ENCODE data around the gene DRC3.

DNA sequence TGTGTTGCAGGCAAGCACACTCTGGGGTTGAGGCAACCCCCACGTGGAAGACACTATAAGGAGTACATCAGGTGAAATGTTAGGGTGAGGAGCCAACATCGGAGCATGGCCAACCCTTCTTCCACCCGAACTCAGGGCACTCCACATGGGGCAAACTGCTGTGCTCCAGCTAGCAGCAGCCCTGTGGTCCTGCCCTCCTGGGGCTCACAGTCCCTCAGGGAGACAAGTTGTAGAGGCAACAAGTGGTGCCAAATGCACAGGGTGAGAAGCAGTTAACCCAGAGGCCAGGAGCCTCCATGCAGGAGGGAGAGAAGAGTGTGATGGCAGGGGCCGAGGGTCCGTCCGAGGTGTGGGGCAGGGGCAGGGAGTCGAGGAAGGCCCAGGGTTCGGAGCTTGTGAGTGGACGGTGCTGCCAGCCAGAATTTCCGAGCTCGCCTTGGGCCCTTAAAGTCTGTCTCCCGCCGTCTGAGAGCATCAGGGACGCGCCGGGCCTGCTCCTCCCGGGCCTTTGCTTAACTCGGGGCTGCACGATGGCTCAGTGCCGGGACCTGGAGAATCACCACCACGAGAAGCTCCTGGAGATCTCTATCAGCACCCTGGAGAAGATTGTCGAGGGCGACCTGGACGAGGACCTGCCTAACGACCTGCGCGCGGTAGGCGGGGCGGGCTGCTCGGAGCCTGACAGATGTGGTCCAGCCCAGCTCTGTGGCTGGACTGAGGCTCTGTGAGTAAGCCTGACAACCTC is 34.0 kb downstream of the DRC3 start:
- no peak for TF ChIP-seq ZFP30 (CRISPR knock-in tag; IDR thresholded peaks at IDR 0.05)
- no peak for TF ChIP-seq CSDC2 (CRISPR knock-in tag; IDR thresholded peaks at IDR 0.05)
- TF ChIP-seq ARNTL (CRISPR knock-in tag; IDR thresholded peaks at IDR 0.05; ENCODE audit: borderline replicate concordance, low read depth), result no peak
- no peak for TF ChIP-seq GLIS3 (CRISPR knock-in tag; IDR thresholded peaks at IDR 0.05)
- TF ChIP-seq, protein P1, sequence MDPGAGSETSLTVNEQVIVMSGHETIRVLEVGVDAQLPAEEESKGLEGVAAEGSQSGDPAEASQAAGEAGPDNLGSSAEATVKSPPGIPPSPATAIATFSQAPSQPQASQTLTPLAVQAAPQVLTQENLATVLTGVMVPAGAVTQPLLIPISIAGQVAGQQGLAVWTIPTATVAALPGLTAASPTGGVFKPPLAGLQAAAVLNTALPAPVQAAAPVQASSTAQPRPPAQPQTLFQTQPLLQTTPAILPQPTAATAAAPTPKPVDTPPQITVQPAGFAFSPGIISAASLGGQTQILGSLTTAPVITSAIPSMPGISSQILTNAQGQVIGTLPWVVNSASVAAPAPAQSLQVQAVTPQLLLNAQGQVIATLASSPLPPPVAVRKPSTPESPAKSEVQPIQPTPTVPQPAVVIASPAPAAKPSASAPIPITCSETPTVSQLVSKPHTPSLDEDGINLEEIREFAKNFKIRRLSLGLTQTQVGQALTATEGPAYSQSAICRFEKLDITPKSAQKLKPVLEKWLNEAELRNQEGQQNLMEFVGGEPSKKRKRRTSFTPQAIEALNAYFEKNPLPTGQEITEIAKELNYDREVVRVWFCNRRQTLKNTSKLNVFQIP (CRISPR knock-in tag; IDR thresholded peaks at IDR 0.05; ENCODE audit: borderline replicate concordance, low read depth), result no peak
- TF ChIP-seq, protein P2, sequence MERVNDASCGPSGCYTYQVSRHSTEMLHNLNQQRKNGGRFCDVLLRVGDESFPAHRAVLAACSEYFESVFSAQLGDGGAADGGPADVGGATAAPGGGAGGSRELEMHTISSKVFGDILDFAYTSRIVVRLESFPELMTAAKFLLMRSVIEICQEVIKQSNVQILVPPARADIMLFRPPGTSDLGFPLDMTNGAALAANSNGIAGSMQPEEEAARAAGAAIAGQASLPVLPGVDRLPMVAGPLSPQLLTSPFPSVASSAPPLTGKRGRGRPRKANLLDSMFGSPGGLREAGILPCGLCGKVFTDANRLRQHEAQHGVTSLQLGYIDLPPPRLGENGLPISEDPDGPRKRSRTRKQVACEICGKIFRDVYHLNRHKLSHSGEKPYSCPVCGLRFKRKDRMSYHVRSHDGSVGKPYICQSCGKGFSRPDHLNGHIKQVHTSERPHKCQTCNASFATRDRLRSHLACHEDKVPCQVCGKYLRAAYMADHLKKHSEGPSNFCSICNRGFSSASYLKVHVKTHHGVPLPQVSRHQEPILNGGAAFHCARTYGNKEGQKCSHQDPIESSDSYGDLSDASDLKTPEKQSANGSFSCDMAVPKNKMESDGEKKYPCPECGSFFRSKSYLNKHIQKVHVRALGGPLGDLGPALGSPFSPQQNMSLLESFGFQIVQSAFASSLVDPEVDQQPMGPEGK (CRISPR knock-in tag; IDR thresholded peaks at IDR 0.05; ENCODE audit: borderline replicate concordance), result no peak
- no peak for TF ChIP-seq CREB5 (CRISPR knock-in tag; IDR thresholded peaks at IDR 0.05; ENCODE audit: low read depth)
- no peak for TF ChIP-seq BACH2 (CRISPR knock-in tag; IDR thresholded peaks at IDR 0.05; ENCODE audit: borderline replicate concordance)
- TF ChIP-seq ZNF565 (CRISPR knock-in tag; conservative IDR thresholded peaks at IDR 0.05; ENCODE audit: low read depth), result no peak
- TF ChIP-seq ZNF70 (CRISPR knock-in tag; IDR thresholded peaks at IDR 0.05), result no peak

Data from SK-N-SH treated with all-trans-retinoic acid at 6 μM for 48 hours (cell line).